Epidermal melanocyte (primary cell): ENCODE results near the gene PTPDC1.
"Not testable (repeated sequence)": the region's sequence is repeated elsewhere in the genome, so short reads cannot be mapped to it uniquely, and the experiment has no call there.

Experiments
- DNase-seq: peaks from one replicate; pipeline ENCODE4 v3.0.0; 2011; ENCODE audit warnings: low spot score; ENCODE audit not compliant: insufficient read length

PTPDC1 gene

GRCh38 chr9:94086486-94087345 lies 2.5 kb downstream of the PTPDC1 start:
- DNase-seq: no peak

- DNase-seq: not testable (repeated sequence)
Observed at GRCh38 chr9:94094219-94095145, 10.2 kb downstream of the PTPDC1 start.

GRCh38 chr9:94096819-94097577 lies 12.7 kb downstream of the PTPDC1 start:
- no peak for DNase-seq

GRCh38 chr9:94097788-94098414 lies 13.6 kb downstream of the PTPDC1 start:
- DNase-seq: no peak

- DNase-seq: no peak
Observed at GRCh38 chr9:94100152-94100879, 16.1 kb downstream of the PTPDC1 start.

- DNase-seq: no peak
Observed at GRCh38 chr9:94101162-94101853, 17.0 kb downstream of the PTPDC1 start.

GRCh38 chr9:94108584-94108983 lies 24.3 kb downstream of the PTPDC1 start:
- DNase-seq: no peak

- no peak for DNase-seq
Observed at GRCh38 chr9:94110821-94111252, 26.6 kb downstream of the PTPDC1 start.

- no peak for DNase-seq
Observed at GRCh38 chr9:94111446-94111845, 27.2 kb downstream of the PTPDC1 start.

- no peak for DNase-seq
Observed at GRCh38 chr9:94112716-94113465, 28.6 kb downstream of the PTPDC1 start.

GRCh38 chr9:94120088-94120487 lies 35.8 kb downstream of the PTPDC1 start:
- DNase-seq: not testable (repeated sequence)

GRCh38 chr9:94120854-94121376 lies 36.7 kb downstream of the PTPDC1 start:
- no peak for DNase-seq

GRCh38 chr9:94126844-94127243 lies 42.6 kb downstream of the PTPDC1 start:
- no peak for DNase-seq

- DNase-seq: no peak
Observed at GRCh38 chr9:94127806-94128205, 43.5 kb downstream of the PTPDC1 start.

- DNase-seq: no peak
Observed at GRCh38 chr9:94128580-94128979, 44.3 kb downstream of the PTPDC1 start.

- DNase-seq: no peak
Observed at GRCh38 chr9:94134629-94135028, 50.4 kb downstream of the PTPDC1 start.

- no peak for DNase-seq
Observed at GRCh38 chr9:94135222-94135621, 51.0 kb downstream of the PTPDC1 start.

- peak; percentile 91 for DNase-seq
Observed at GRCh38 chr9:94139672-94140417, 55.6 kb downstream of the PTPDC1 start.
